Esophagus mucosa (tissue), 1 donor: ENCODE data around the gene SLC1A3. TPM values are rescaled to one million over a fixed set of nuclear protein-coding genes. Genes with fewer than 3 reads are reported as not detected.
"Not testable (repeated sequence)": the region's sequence is repeated elsewhere in the genome, so short reads cannot be mapped to it uniquely, and the experiment has no call there.

Experiments used
- ATAC-seq: fragments of 200-7000 bp; cut with Tn5 transposase; one replicate; pipeline ENCODE4 v1.9.1; 2020
- total RNA-seq: library from RNA; stranded (reverse); gene quantifications from one replicate; pipeline ENCODE4 v1.2.4, GENCODE V29; 2023
- donor health status: DM: yes; HTN: yes; CAD: no.

The SLC1A3 gene
- total RNA-seq, 1 donor from 2014 or later = 14.7 TPM

GRCh38 chr5:36631620-36632362 is 25.4 kb downstream of the SLC1A3 start:
- no peak for ATAC-seq

GRCh38 chr5:36632363-36632664 is 25.9 kb downstream of the SLC1A3 start:
- ATAC-seq = no peak

- ATAC-seq = no peak
Measured at GRCh38 chr5:36635721-36636390, 29.4 kb downstream of the SLC1A3 start.

GRCh38 chr5:36637101-36637500 is 30.7 kb downstream of the SLC1A3 start:
- ATAC-seq = no peak

- no peak for ATAC-seq
Measured at GRCh38 chr5:36637516-36637915, 31.1 kb downstream of the SLC1A3 start.

GRCh38 chr5:36638056-36638455 is 31.6 kb downstream of the SLC1A3 start:
- no peak for ATAC-seq

- no peak for ATAC-seq
Measured at GRCh38 chr5:36640949-36641348, 34.5 kb downstream of the SLC1A3 start.

- no peak for ATAC-seq
Measured at GRCh38 chr5:36641431-36641830, 35.0 kb downstream of the SLC1A3 start.

- ATAC-seq = no peak
Measured at GRCh38 chr5:36642089-36642488, 35.7 kb downstream of the SLC1A3 start.

- no peak for ATAC-seq
Measured at GRCh38 chr5:36643162-36643561, 36.8 kb downstream of the SLC1A3 start.

- not testable (repeated sequence) for ATAC-seq
Measured at GRCh38 chr5:36643841-36644240, 37.4 kb downstream of the SLC1A3 start.

GRCh38 chr5:36644727-36645126 is 38.3 kb downstream of the SLC1A3 start:
- no peak for ATAC-seq

- ATAC-seq = no peak
Measured at GRCh38 chr5:36646100-36646499, 39.7 kb downstream of the SLC1A3 start.

- no peak for ATAC-seq
Measured at GRCh38 chr5:36646507-36647023, 40.2 kb downstream of the SLC1A3 start.

GRCh38 chr5:36647046-36647445 is 40.6 kb downstream of the SLC1A3 start:
- no peak for ATAC-seq

- no peak for ATAC-seq
Measured at GRCh38 chr5:36648426-36648825, 42.0 kb downstream of the SLC1A3 start.

GRCh38 chr5:36651761-36652685 is 45.6 kb downstream of the SLC1A3 start:
- no peak for ATAC-seq

- ATAC-seq = no peak
Measured at GRCh38 chr5:36653044-36653705, 46.8 kb downstream of the SLC1A3 start.

- no peak for ATAC-seq
Measured at GRCh38 chr5:36654564-36654963, 48.2 kb downstream of the SLC1A3 start.

GRCh38 chr5:36655161-36655560 is 48.8 kb downstream of the SLC1A3 start:
- ATAC-seq = no peak

- peak; percentile 17 for ATAC-seq
Measured at GRCh38 chr5:36656556-36656955, 50.1 kb downstream of the SLC1A3 start.

GRCh38 chr5:36657563-36657995 is 51.2 kb downstream of the SLC1A3 start:
- ATAC-seq = peak; percentile 95
